OCI-LY1 (cell line): ENCODE results near the gene IZUMO1.

Experiments
- EZH2 ChIP-seq: fragments of 200-600 bp; sonication (generic), shearing (Covaris generic); IDR thresholded peaks from 2 replicates; pipeline ENCODE4 v1.8.0; 2017; ENCODE audit warnings: borderline replicate concordance, mixed run types, mild to moderate bottlenecking, antibody characterized with exemption, low read length, moderate library complexity, mixed read lengths
- TF ChIP-seq, protein P1 (sequence below): fragments of 200-600 bp; sonication (generic), shearing (Covaris generic); IDR thresholded peaks from 2 replicates; pipeline ENCODE4 v1.5.1; 2017; ENCODE audit warnings: mild to moderate bottlenecking, antibody characterized with exemption, low read length, moderate library complexity, mixed read lengths

DNA sequence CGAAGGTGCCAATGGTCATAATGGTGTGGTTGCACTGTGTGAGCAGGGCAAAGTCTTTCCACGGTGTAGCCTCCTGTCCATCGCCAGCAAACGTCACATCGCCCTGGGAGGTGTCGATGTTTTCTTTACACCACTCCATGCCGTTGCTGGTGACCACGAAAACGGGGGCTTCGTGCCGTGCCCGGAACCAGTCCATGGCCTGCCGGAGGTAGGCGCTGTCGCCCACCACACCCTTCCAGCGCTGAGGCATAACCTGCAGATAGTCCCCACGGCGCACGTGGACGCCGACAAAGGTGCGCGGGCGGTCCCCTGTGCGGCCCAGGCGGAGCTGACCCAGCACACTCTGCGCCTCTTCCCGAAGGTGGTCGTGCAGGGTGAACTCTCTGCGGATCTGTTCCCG is 3.6 kb upstream of the IZUMO1 start:
- TF ChIP-seq, protein P1, sequence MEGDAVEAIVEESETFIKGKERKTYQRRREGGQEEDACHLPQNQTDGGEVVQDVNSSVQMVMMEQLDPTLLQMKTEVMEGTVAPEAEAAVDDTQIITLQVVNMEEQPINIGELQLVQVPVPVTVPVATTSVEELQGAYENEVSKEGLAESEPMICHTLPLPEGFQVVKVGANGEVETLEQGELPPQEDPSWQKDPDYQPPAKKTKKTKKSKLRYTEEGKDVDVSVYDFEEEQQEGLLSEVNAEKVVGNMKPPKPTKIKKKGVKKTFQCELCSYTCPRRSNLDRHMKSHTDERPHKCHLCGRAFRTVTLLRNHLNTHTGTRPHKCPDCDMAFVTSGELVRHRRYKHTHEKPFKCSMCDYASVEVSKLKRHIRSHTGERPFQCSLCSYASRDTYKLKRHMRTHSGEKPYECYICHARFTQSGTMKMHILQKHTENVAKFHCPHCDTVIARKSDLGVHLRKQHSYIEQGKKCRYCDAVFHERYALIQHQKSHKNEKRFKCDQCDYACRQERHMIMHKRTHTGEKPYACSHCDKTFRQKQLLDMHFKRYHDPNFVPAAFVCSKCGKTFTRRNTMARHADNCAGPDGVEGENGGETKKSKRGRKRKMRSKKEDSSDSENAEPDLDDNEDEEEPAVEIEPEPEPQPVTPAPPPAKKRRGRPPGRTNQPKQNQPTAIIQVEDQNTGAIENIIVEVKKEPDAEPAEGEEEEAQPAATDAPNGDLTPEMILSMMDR, result no peak
- no peak for TF ChIP-seq EZH2
